Testis (tissue), 2 donors: ENCODE results near the gene GDF9.

Source experiments
- CTCF ChIP-seq, 3 experiments: fragments of 450-650 bp in 2 of 3; fragments of 200-600 bp in 1 of 3; sonication (generic) in 1 of 3; IDR thresholded peaks; one replicate each; pipeline ENCODE4 v1.5.1; 2016 to 2019; ENCODE audit warnings: antibody characterized with exemption in 3 of 3, mild to moderate bottlenecking in 2 of 3, moderate library complexity in 1 of 3
- POLR2A ChIP-seq: fragments of 450-650 bp; IDR thresholded peaks from one replicate; pipeline ENCODE4 v1.6.1; 2017; ENCODE audit warnings: antibody characterized with exemption, mild to moderate bottlenecking, moderate library complexity

DNA sequence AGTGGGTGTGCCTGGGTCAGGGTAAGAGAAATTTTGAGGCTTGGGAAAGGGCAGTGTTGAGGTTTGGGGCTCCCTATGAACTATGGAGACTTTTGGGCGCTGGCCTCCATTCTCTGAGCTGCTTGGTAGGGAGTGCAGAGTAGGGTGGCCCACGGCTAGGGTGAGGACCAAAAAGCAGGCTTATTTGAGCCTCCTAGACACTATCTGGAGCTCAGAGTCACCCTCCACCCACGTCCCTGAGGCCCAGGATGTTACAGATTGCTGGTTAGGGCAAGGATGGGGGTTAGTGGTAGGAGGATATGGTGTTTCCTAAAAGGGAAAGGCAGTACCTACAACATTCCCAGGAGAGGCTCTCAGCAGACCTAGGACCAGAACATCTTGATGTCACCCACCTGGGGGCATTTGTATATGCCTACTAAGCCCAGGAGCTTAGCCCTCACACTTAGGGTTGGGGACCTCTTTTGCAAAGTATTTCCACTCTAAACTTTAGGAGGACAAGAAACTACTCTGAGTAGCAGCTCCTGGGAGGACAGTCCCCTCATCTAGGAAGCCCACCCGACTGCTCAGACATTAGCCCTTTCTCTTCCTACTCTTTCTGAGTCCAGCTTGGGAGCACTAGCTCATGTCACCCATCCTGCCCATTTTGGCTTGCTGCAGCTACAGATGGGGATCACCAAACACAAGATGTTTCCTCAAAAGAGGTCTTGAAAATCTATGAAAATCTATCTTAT, 38.2 kb downstream of the GDF9 start:
- TF ChIP-seq CTCF (IDR thresholded peaks at IDR 0.05) (no peak), POLR2A (no peak)
